Lower leg skin (tissue), 3 donors: ENCODE data around the gene TTBK1.

Source experiments
- POLR2A ChIP-seq, 2 donors: fragments of 450-650 bp; IDR thresholded peaks; one replicate each; pipeline ENCODE4 v1.6.1; 2016 to 2017; ENCODE audit warnings: antibody characterized with exemption in 2 of 2, mild to moderate bottlenecking in 1 of 2, moderate library complexity in 1 of 2
- TF ChIP-seq, protein P1 (sequence below), 3 donors: fragments of 450-650 bp; IDR thresholded peaks; one replicate each; pipeline ENCODE4 v1.5.1; 2016; ENCODE audit warnings: antibody characterized with exemption in 3 of 3, mild to moderate bottlenecking in 3 of 3, moderate library complexity in 2 of 3

DNA sequence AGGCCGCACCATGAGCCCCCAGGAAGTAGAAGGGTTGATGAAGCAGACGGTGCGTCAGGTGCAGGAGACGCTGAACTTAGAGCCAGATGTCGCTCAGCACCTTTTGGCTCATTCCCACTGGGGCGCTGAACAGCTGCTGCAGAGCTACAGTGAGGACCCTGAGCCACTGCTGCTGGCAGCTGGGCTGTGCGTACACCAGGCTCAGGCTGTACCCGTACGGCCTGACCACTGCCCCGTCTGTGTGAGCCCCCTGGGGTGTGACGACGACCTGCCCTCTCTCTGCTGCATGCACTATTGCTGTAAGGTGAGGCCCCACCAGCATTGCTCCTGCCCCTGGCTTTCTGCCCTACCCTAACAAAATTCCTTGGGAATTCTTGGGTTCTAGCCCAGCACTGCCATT, 27.1 kb upstream of the TTBK1 start:
- TF ChIP-seq, protein P1, sequence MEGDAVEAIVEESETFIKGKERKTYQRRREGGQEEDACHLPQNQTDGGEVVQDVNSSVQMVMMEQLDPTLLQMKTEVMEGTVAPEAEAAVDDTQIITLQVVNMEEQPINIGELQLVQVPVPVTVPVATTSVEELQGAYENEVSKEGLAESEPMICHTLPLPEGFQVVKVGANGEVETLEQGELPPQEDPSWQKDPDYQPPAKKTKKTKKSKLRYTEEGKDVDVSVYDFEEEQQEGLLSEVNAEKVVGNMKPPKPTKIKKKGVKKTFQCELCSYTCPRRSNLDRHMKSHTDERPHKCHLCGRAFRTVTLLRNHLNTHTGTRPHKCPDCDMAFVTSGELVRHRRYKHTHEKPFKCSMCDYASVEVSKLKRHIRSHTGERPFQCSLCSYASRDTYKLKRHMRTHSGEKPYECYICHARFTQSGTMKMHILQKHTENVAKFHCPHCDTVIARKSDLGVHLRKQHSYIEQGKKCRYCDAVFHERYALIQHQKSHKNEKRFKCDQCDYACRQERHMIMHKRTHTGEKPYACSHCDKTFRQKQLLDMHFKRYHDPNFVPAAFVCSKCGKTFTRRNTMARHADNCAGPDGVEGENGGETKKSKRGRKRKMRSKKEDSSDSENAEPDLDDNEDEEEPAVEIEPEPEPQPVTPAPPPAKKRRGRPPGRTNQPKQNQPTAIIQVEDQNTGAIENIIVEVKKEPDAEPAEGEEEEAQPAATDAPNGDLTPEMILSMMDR (IDR thresholded peaks at IDR 0.05): no peak
- TF ChIP-seq POLR2A (IDR thresholded peaks at IDR 0.05): no peak
